Measurements from ENCODE around the gene DPP7.

The DPP7 gene

GRCh38 chr9:137114613-137115393, at the start of gene DPP7:
Gene DPP7, minus strand, starts transcription at chr9:137114733. Its CDS starts 20 bp downstream, at chr9:137114713.
- TF ChIP-seq EZH2phosphoT487 (IDR thresholded peaks at IDR 0.05; ENCODE audit: borderline replicate concordance) = no peak
- no peak for TF ChIP-seq CTCF (conservative IDR thresholded peaks at IDR 0.05; ENCODE audit: low read length)
- H3F3A ChIP-seq (ENCODE audit: low read depth) = no peaks in the 10 kb centered on the region
- no peaks in the 10 kb centered on the region for H3K79me2 ChIP-seq (ENCODE audit: insufficient read depth, low read length)
- H3K36me3 ChIP-seq (ENCODE audit: insufficient read depth, low read length) = peaks cover 1% of the 10 kb centered on the region; the same call in 1 of the 2 replicates
- no peaks in the 10 kb centered on the region for H3K9me3 ChIP-seq (ENCODE audit: insufficient read depth, low read depth, low read length)
- peak within 1 kb of the TSS; percentile 78 for H3K9ac ChIP-seq (ENCODE audit: low read depth, low read length, poor library complexity, severe bottlenecking)
- peak within 1 kb of the TSS; percentile 90 for H3K4me2 ChIP-seq (ENCODE audit: low read depth, low read length, poor library complexity, severe bottlenecking)
- H3K4me3 ChIP-seq (ENCODE audit: low read length, poor library complexity, severe bottlenecking) = peak within 1 kb of the TSS; percentile 75
- H3K27me3 ChIP-seq (ENCODE audit: insufficient read depth, low read length, poor library complexity, severe bottlenecking) = no peaks in the 10 kb centered on the region
- peaks cover 7% of the 10 kb centered on the region for H3K4me1 ChIP-seq (ENCODE audit: insufficient read depth, low read length, poor library complexity, severe bottlenecking)
- peak within 1 kb of the TSS; percentile 90; the same call in 1 of the 2 replicates for H2AFZ ChIP-seq (ENCODE audit: low read length)
- no peaks in the 10 kb centered on the region for H4K20me1 ChIP-seq (ENCODE audit: insufficient read depth, low read length, poor library complexity, severe bottlenecking)
- H3K9me2 ChIP-seq (replicated peaks; ENCODE audit: low read depth, low read length) = no peaks in the 10 kb centered on the region

- Histone ChIP-seq H3F3A (ENCODE audit: low read depth) (no peaks in the 10 kb centered on the region), H2AFZ (ENCODE audit: low read length) (no peak overlapping the region), H3K9me3 (ENCODE audit: insufficient read depth, low read depth, low read length) (no peaks in the 10 kb centered on the region), H3K9me2 (replicated peaks; ENCODE audit: low read depth, low read length) (no peaks in the 10 kb centered on the region), H3K4me1 (ENCODE audit: insufficient read depth, low read length, poor library complexity, severe bottlenecking) (peaks cover 13% of the 10 kb centered on the region), H3K79me2 (ENCODE audit: insufficient read depth, low read length) (no peaks in the 10 kb centered on the region), H3K4me3 (ENCODE audit: low read length, poor library complexity, severe bottlenecking) (no peak overlapping the region), H3K9ac (ENCODE audit: low read depth, low read length, poor library complexity, severe bottlenecking) (no peak overlapping the region), H3K36me3 (ENCODE audit: insufficient read depth, low read length) (no peaks in the 10 kb centered on the region), H4K20me1 (ENCODE audit: insufficient read depth, low read length, poor library complexity, severe bottlenecking) (no peaks in the 10 kb centered on the region), H3K27me3 (ENCODE audit: insufficient read depth, low read length, poor library complexity, severe bottlenecking) (peaks cover 12% of the 10 kb centered on the region), H3K4me2 (ENCODE audit: low read depth, low read length, poor library complexity, severe bottlenecking) (no peak overlapping the region)
- TF ChIP-seq EZH2phosphoT487 (IDR thresholded peaks at IDR 0.05; ENCODE audit: borderline replicate concordance) (no peak), CTCF (conservative IDR thresholded peaks at IDR 0.05; ENCODE audit: low read length) (no peak)
These were observed 49.3 kb upstream of the DPP7 start for GRCh38 chr9:137163805-137164204.

GRCh38 chr9:137163365-137163715, 48.8 kb upstream of the DPP7 start:
- no peaks in the 10 kb centered on the region for H3K36me3 ChIP-seq (ENCODE audit: insufficient read depth, low read length)
- H3K79me2 ChIP-seq (ENCODE audit: insufficient read depth, low read length) = no peaks in the 10 kb centered on the region
- no peaks in the 10 kb centered on the region for H3K9me2 ChIP-seq (replicated peaks; ENCODE audit: low read depth, low read length)
- no peak overlapping the region for H3K4me2 ChIP-seq (ENCODE audit: low read depth, low read length, poor library complexity, severe bottlenecking)
- no peak overlapping the region for H2AFZ ChIP-seq (ENCODE audit: low read length)
- peaks cover 8% of the 10 kb centered on the region for H3K27me3 ChIP-seq (ENCODE audit: insufficient read depth, low read length, poor library complexity, severe bottlenecking)
- H4K20me1 ChIP-seq (ENCODE audit: insufficient read depth, low read length, poor library complexity, severe bottlenecking) = no peaks in the 10 kb centered on the region
- H3K9me3 ChIP-seq (ENCODE audit: insufficient read depth, low read depth, low read length) = no peaks in the 10 kb centered on the region
- no peaks in the 10 kb centered on the region for H3F3A ChIP-seq (ENCODE audit: low read depth)
- peaks cover 17% of the 10 kb centered on the region for H3K4me1 ChIP-seq (ENCODE audit: insufficient read depth, low read length, poor library complexity, severe bottlenecking)
- H3K9ac ChIP-seq (ENCODE audit: low read depth, low read length, poor library complexity, severe bottlenecking) = no peak overlapping the region
- H3K4me3 ChIP-seq (ENCODE audit: low read length, poor library complexity, severe bottlenecking) = no peak overlapping the region
- no peak for TF ChIP-seq EZH2phosphoT487 (IDR thresholded peaks at IDR 0.05; ENCODE audit: borderline replicate concordance)
- no peak for TF ChIP-seq CTCF (conservative IDR thresholded peaks at IDR 0.05; ENCODE audit: low read length)

All from Loucy (cell line).